ENCODE results near the gene RNF40. TPM values are rescaled to one million over a fixed set of nuclear protein-coding genes. Genes with fewer than 3 reads are reported as not detected.
"Not testable (repeated sequence)": the region's sequence is repeated elsewhere in the genome, so short reads cannot be mapped to it uniquely, and the experiment has no call there.

Gene RNF40
- total and polyA plus RNA-seq, 2 of the 8 experiments (the other 6 are each of a cell fraction or from before 2014, with no cell fraction given): 38.5 to 68.7 TPM

GRCh38 chr16:30820952-30821421, 58.9 kb downstream of the RNF40 start (continued):
- TF ChIP-seq E2F6 (IDR thresholded peaks at IDR 0.05) (no peak), TBP (IDR thresholded peaks at IDR 0.05; ENCODE audit: low read depth, low read length) (no peak), TCF12 (IDR thresholded peaks at IDR 0.05; ENCODE audit: low read depth, low read length) (no peak)

DNA sequence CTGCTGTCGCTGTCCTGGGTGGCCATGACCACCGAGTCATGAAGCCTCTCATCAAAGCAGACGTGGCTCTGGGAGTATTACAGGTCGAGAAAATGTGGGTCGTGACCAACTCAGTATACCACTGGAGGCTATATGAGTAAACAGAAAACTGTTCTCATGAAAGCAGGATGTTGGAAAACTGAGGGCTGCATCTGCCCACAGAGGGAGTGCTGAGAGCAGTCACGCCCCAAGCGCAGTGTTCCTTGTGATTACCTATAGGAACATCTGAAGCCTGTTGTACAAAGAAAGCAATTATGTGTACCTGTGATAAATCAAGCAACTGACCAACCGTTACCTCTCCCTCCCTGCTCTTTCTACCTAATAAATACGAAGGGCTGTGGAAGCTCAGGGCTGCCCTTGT, 59.3 kb downstream of the RNF40 start:
- H2AFZ ChIP-seq (ENCODE audit: low read length); H3K27ac ChIP-seq (ENCODE audit: low read depth, low read length); H2BK5ac ChIP-seq (ENCODE audit: low read depth, low read length); H3K4ac ChIP-seq (replicated peaks; ENCODE audit: insufficient read length, low read depth, low read length); H2BK120ac ChIP-seq (replicated peaks; ENCODE audit: low read depth, low read length); H2AK5ac ChIP-seq (ENCODE audit: low read depth, low read length); H3K27me3 ChIP-seq (replicated peaks in 1 of 4; ENCODE audit: control insufficient read depth in 3 of 4, extremely low read depth in 1 of 4, insufficient read depth in 3 of 4, low read length in 3 of 4); H3K36me3 ChIP-seq (ENCODE audit: control insufficient read depth in 2 of 4, insufficient read depth in 4 of 4, low read length in 3 of 4); H2BK20ac ChIP-seq (ENCODE audit: low read length); POLR2A ChIA-PET (ENCODE audit: partially characterized antibody); H3K4me2 ChIP-seq (ENCODE audit: insufficient read depth in 1 of 2, low read depth in 2 of 2, low read length in 2 of 2); H4K5ac ChIP-seq (ENCODE audit: insufficient read length, low read depth, low read length); H3K56ac ChIP-seq (replicated peaks; ENCODE audit: insufficient read length, low read depth, low read length); H3K9me3 ChIP-seq (ENCODE audit: insufficient read depth in 2 of 2, low read depth in 1 of 2, low read length in 1 of 2); H4K20me1 ChIP-seq (replicated peaks in 1 of 2; ENCODE audit: control insufficient read depth in 1 of 2, insufficient read depth in 2 of 2, low read length in 2 of 2); FAIRE-seq; H3K4me3 ChIP-seq (ENCODE audit: extremely low read depth in 1 of 4, insufficient read depth in 2 of 4, low read depth in 3 of 4, low read length in 4 of 4); H3K9ac ChIP-seq (replicated peaks in 1 of 4; ENCODE audit: extremely low read depth in 1 of 4, low read depth in 3 of 4, low read length in 3 of 4); H3K4me1 ChIP-seq (replicated peaks in 1 of 4; ENCODE audit: control insufficient read depth in 3 of 4, insufficient read depth in 4 of 4, low read length in 3 of 4); H3K14ac ChIP-seq (ENCODE audit: insufficient read length); H3K79me1 ChIP-seq (ENCODE audit: low read depth, low read length); H3K23ac ChIP-seq (ENCODE audit: insufficient read length); H3K18ac ChIP-seq (ENCODE audit: extremely low read depth, low read length); H2BK15ac ChIP-seq (ENCODE audit: low read length); H3K23me2 ChIP-seq (ENCODE audit: low read depth, low read length); H4K8ac ChIP-seq (ENCODE audit: extremely low read depth, insufficient read depth, low read length); H2BK12ac ChIP-seq (ENCODE audit: low read depth, low read length); H4K91ac ChIP-seq (replicated peaks; ENCODE audit: insufficient read length, low read length); DNase-seq (ENCODE audit: low read depth in 1 of 2, low spot score in 2 of 2); H3K79me2 ChIP-seq (ENCODE audit: control insufficient read depth in 1 of 2, insufficient read depth in 2 of 2, low read length in 2 of 2): not testable (repeated sequence)
- 81% methylated on average over 9 of the region's 9 CpGs; no CpG with 5 or more reads in 1 of the 2 experiments for WGBS, 2 experiments (ENCODE audit: extremely low coverage in 1 of 2, insufficient coverage in 1 of 2, insufficient read length in 1 of 2, insufficient replicate concordance in 2 of 2, low coverage in 1 of 2, low lambda C conversion rate in 2 of 2, missing lambda C conversion rate in 1 of 2)
- CTCF ChIA-PET (ENCODE audit: partially characterized antibody): interaction anchor here (0.8 to 4.4 kb wide), 2 partner anchors 13 to 24 kb away, joined by 4 to 18 read pairs; no protein-coding TSS in a partner anchor

Measured in H1 (cell line).